K562 (cell line): Measurements from ENCODE around the gene PIGN. TPM values are rescaled to one million over a fixed set of nuclear protein-coding genes. Genes with fewer than 3 reads are reported as not detected.

ENCODE experiments used
- ATAC-seq: fragments of 200-7000 bp; cut with Tn5 transposase; 3 replicates; pipeline ENCODE4 v1.9.1; 2020; ENCODE audit warnings: moderate library complexity
- BruUV-seq: library from RNA; stranded (reverse); fragments of 400-500 nt; replicated peaks from 2 replicates; lab custom pipeline; 2021; lab: Mats Ljungman, UMichigan
- CTCF ChIA-PET: fragments of 300-600 bp; formaldehyde crosslinking; extraction: SDS; loops from one replicate; lab custom pipeline; 2021; ENCODE audit warnings: low intra/inter-chr PET ratio; lab: Yijun Ruan, JAX
- POLR2A ChIA-PET: fragments of 300-600, 350-650 bp; sonication (Branson Sonifier 250); formaldehyde crosslinking; extraction: SDS; loops from one replicate; lab custom pipeline; 2021; ENCODE audit warnings: antibody characterized with exemption, inconsistent platforms; lab: Yijun Ruan, JAX
- DNase-seq, 4 experiments: peaks; one replicate each; pipeline versions ENCODE4 v3.0.0 to v3.0.0-alpha.2; 2011 to 2018; ENCODE audit warnings: low spot score in 3 of 4, mixed read lengths in 3 of 4; ENCODE audit errors: extremely low read depth in 1 of 4
- FAIRE-seq: peaks from 2 replicates; lab custom pipeline; 2011; peaks lifted over from hg19 to GRCh38; lab: Jason Lieb, UNC
- H2AFZ ChIP-seq: 2 replicates; pipeline ENCODE4 v1.6.0; 2011; ENCODE audit warnings: low read depth, low read length, control low read depth, inconsistent platforms
- H3K27ac ChIP-seq: fragments of 200-600 bp; 3 replicates; pipeline ENCODE4 v1.8.0; 2011; ENCODE audit warnings: low read depth, mild to moderate bottlenecking, control low read depth, inconsistent platforms, low read length, moderate library complexity, mixed read lengths; ENCODE audit errors: extremely low read depth
- H3K27me3 ChIP-seq, 2 experiments: fragments of 300-600 bp in 1 of 2; 2 replicates in 1 of 2; 3 replicates in 1 of 2; pipeline versions ENCODE4 v1.6.0 to v1.8.0; 2011; ENCODE audit warnings: inconsistent platforms in 2 of 2, low read length in 2 of 2, mild to moderate bottlenecking in 1 of 2, mixed read lengths in 1 of 2, moderate library complexity in 1 of 2; ENCODE audit not compliant: control insufficient read depth in 2 of 2, insufficient read depth in 2 of 2
- H3K36me3 ChIP-seq: fragments of 300-600 bp; 3 replicates; pipeline ENCODE4 v1.8.0; 2011; ENCODE audit warnings: mild to moderate bottlenecking, low read length, inconsistent platforms; ENCODE audit not compliant: control insufficient read depth, insufficient read depth
- H3K4me1 ChIP-seq, 2 experiments: fragments of 200-600 bp in 1 of 2; replicated peaks in 1 of 2; 2 replicates in 1 of 2; 3 replicates in 1 of 2; pipeline versions ENCODE4 v1.5.1 to v1.8.0; 2011; ENCODE audit warnings: inconsistent platforms in 2 of 2, low read length in 2 of 2, mild to moderate bottlenecking in 1 of 2, mixed read lengths in 1 of 2, moderate library complexity in 1 of 2; ENCODE audit not compliant: control insufficient read depth in 2 of 2, insufficient read depth in 2 of 2
- H3K4me2 ChIP-seq: 2 replicates; pipeline ENCODE4 v1.6.1; 2011; ENCODE audit warnings: low read length, control low read depth, inconsistent platforms, mixed read lengths; ENCODE audit not compliant: insufficient read depth
- H3K4me3 ChIP-seq: fragments of 200-600 bp; sonication (generic), shearing (Covaris generic); 2 replicates; pipeline ENCODE4 v1.5.1; 2016; ENCODE audit warnings: control low read depth, inconsistent platforms
- H3K79me2 ChIP-seq: fragments of 200-600 bp; 3 replicates; pipeline ENCODE4 v1.8.0; 2011; ENCODE audit warnings: low read length, inconsistent platforms; ENCODE audit not compliant: control insufficient read depth, insufficient read depth
- H3K9ac ChIP-seq, 2 experiments: 2 replicates each; pipeline versions ENCODE4 v1.6.0 to v1.6.1; 2011; ENCODE audit warnings: low read depth in 2 of 2, low read length in 2 of 2, control low read depth in 1 of 2, inconsistent platforms in 1 of 2, mild to moderate bottlenecking in 1 of 2, mixed read lengths in 1 of 2; ENCODE audit not compliant: insufficient read depth in 1 of 2
- H3K9me1 ChIP-seq: one replicate; pipeline ENCODE4 v1.6.0; 2011; ENCODE audit warnings: inconsistent platforms, mild to moderate bottlenecking, low read length, moderate library complexity; ENCODE audit not compliant: control insufficient read depth, insufficient read depth
- H3K9me3 ChIP-seq: replicated peaks from 2 replicates; pipeline ENCODE4 v1.5.1; 2011; ENCODE audit warnings: low read depth, low read length, inconsistent platforms; ENCODE audit not compliant: control insufficient read depth, insufficient read depth
- H4K20me1 ChIP-seq: replicated peaks from 2 replicates; pipeline ENCODE4 v1.6.1; 2011; ENCODE audit warnings: low read length, inconsistent platforms, mixed read lengths; ENCODE audit not compliant: control insufficient read depth, insufficient read depth
- BDP1 ChIP-seq: IDR thresholded peaks from 3 replicates; pipeline ENCODE4 v1.6.1; 2011; ENCODE audit not compliant: insufficient read length, insufficient read depth
- EHMT2 ChIP-seq: fragments of 450-650 bp; IDR thresholded peaks from 2 replicates; pipeline ENCODE4 v1.6.1; 2018; ENCODE audit warnings: antibody characterized with exemption
- SFPQ ChIP-seq: fragments of 200-400 bp; formaldehyde crosslinking; IDR thresholded peaks from 2 replicates; pipeline ENCODE4 v1.6.1; 2017; ENCODE audit warnings: mild to moderate bottlenecking, low read depth, low read length, moderate library complexity
- THRAP3 ChIP-seq: fragments of 450-650 bp; IDR thresholded peaks from 2 replicates; pipeline ENCODE4 v1.6.1; 2016; ENCODE audit warnings: mild to moderate bottlenecking, inconsistent platforms, borderline replicate concordance
- YY1 ChIP-seq, 3 experiments: IDR thresholded peaks; 2 replicates each; pipeline ENCODE4 v1.6.1; 2011; ENCODE audit warnings: low read length in 2 of 3, mild to moderate bottlenecking in 2 of 3, moderate library complexity in 2 of 3, borderline replicate concordance in 1 of 3, control low read depth in 1 of 3, low read depth in 1 of 3; ENCODE audit not compliant: insufficient read depth in 3 of 3, insufficient replicate concordance in 2 of 3, control insufficient read depth in 1 of 3, insufficient read length in 1 of 3; ENCODE audit errors: extremely low read depth in 1 of 3
- ZNF449 ChIP-seq: fragments of 250-450 bp; sonication (Bioruptor Pico); IDR thresholded peaks from 2 replicates; pipeline ENCODE4 v1.8.0; 2022; ENCODE audit warnings: moderate library complexity, mild to moderate bottlenecking, inconsistent platforms
- WGBS: fragments of 100-300 bp; shearing (Covaris generic); methylation state at CpG from one replicate; pipeline ENCODE4 v1.1.6; 2016; ENCODE audit warnings: low coverage, mixed read lengths; ENCODE audit not compliant: insufficient coverage; ENCODE audit errors: missing lambda C conversion rate; 5-methylcytosine and 5-hydroxymethylcytosine counted together
- in situ Hi-C: fragments of 300-500 bp; cut with MboI; formaldehyde crosslinking; loops from 4 replicates; pipeline ENCODE4 v1.15.0; 2018; ENCODE audit warnings: inconsistent platforms, mixed read lengths
- intact Hi-C: fragments of 100-400 bp; cut with micrococcal nuclease; formaldehyde crosslinking; loops from 2 replicates; pipeline ENCODE4 v1.14.2; 2022
- polyA plus RNA-seq, 8 experiments: library from polyadenylated mRNA; depleted of rRNA in 4 of 8; stranded (reverse) in 5 of 8; unstranded in 3 of 8; fragments of >200 nt; fragmentation: Nextera tagmentation in 2 of 8; fragmentation: Illumina TruSeq in 1 of 8; extraction: Ambion mirVana in 2 of 8; extraction: Trizol in 1 of 8; gene quantifications; 2 replicates each; pipeline versions ENCODE4 v1.2.1 to v1.2.3, GENCODE V29; 2011 to 2014; ENCODE audit warnings: inconsistent platforms in 1 of 8, missing spikeins in 1 of 8
- total RNA-seq, 7 experiments: library from RNA; depleted of rRNA in 6 of 7; stranded (reverse); fragments of >200 nt in 6 of 7; fragmentation: Illumina TruSeq in 2 of 7; extraction: Trizol in 2 of 7; gene quantifications; 2 replicates each; pipeline versions ENCODE4 v1.2.1 to v1.2.3, GENCODE V29; 2011 to 2021; ENCODE audit warnings: low replicate concordance in 1 of 7

The PIGN gene
- total and polyA plus RNA-seq, 9 of the 15 experiments (the other 6 are each of a cell fraction or from before 2014, with no cell fraction given) = 9.9 to 25.6 (median 17.3) TPM

- H3K27me3 ChIP-seq = no peaks in the 10 kb centered on the region
- 0 out of 3 replicates have a peak, but pooled peaks cover 8% of the 10 kb centered on the region for H3K36me3 ChIP-seq
- DNase-seq = no peak
- intact Hi-C loops = no loop called here
- H3K27ac ChIP-seq = no peak overlapping the region
- BruUV-seq = no TSS peak
- TF ChIP-seq THRAP3 = no peak
- TF ChIP-seq YY1 (IDR thresholded peaks at IDR 0.05; ENCODE audit: borderline replicate concordance in 1 of 3, control insufficient read depth in 1 of 3, extremely low read depth in 1 of 3, insufficient read depth in 3 of 3, insufficient read length in 1 of 3, insufficient replicate concordance in 2 of 3, low read depth in 1 of 3, low read length in 2 of 3) = no peak
- no peak for TF ChIP-seq BDP1
- no peak for TF ChIP-seq ZNF449
- TF ChIP-seq SFPQ = no peak
- TF ChIP-seq EHMT2 = no peak
- no peak overlapping the region for H3K4me3 ChIP-seq
- WGBS = 88% methylated on average over 1 of the region's 1 CpG
- ChIA-PET POLR2A (no interaction called here), CTCF (no interaction called here)
- H3K4me1 ChIP-seq = no peaks in the 10 kb centered on the region
- no peaks in the 10 kb centered on the region for H3K9me3 ChIP-seq
- no peak for FAIRE-seq
- no peaks in the 10 kb centered on the region for H4K20me1 ChIP-seq
- in situ Hi-C loops = no loop called here
- no peak overlapping the region for H3K4me2 ChIP-seq
- H3K79me2 ChIP-seq = no peaks in the 10 kb centered on the region
- H3K9ac ChIP-seq = no peak overlapping the region
- peaks cover 3% of the 10 kb centered on the region for H3K9me1 ChIP-seq
- no peak overlapping the region for H2AFZ ChIP-seq
- no peak for ATAC-seq
Measured at GRCh38 chr18:62107881-62108280, 79.0 kb downstream of the PIGN start.
